BE2C (cell line): ENCODE results near the gene CAV1.

ENCODE experiments used
- DNase-seq: peaks from one replicate; pipeline ENCODE4 v3.0.0-alpha.2; 2020
- H3K27me3 ChIP-seq: fragments of 250-450 bp; sonication (Bioruptor Pico); 2 replicates; pipeline ENCODE4 v1.5.1; 2020; ENCODE audit warnings: mild to moderate bottlenecking
- H3K36me3 ChIP-seq: fragments of 250-450 bp; sonication (Bioruptor Pico); 2 replicates; pipeline ENCODE4 v1.5.1; 2020; ENCODE audit warnings: mild to moderate bottlenecking
- H3K4me1 ChIP-seq: fragments of 250-450 bp; sonication (Bioruptor Pico); 2 replicates; pipeline ENCODE4 v1.5.1; 2020
- H3K4me3 ChIP-seq: 2 replicates; pipeline ENCODE4 v1.5.1; 2011; ENCODE audit warnings: low read depth, low read length
- H3K9me3 ChIP-seq: fragments of 250-450 bp; sonication (Bioruptor Pico); 2 replicates; pipeline ENCODE4 v1.5.1; 2020
- TF ChIP-seq, protein P1 (sequence below): IDR thresholded peaks from 2 replicates; pipeline ENCODE4 v1.5.1; 2012; ENCODE audit warnings: mild to moderate bottlenecking, low read depth, low read length

CAV1 gene

DNA sequence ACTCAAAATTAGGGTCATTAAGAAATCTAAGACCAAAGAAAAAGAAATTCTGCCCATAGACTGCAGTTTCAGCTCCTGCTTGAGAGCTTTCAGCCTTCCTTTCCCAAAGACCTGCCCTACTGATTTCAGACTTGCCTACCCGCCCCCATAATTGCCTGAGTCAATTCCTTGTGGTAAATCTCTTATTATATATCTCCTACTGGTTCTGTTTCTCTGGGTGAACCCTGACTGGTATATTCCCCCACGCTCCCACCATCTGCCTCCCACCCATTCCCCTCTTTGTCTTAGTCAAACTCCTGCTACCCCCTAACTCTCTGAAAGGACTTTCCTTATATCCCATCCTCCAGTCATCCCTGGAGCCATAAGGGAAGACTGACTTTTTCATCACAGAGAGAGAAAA lies 82.5 kb downstream of the CAV1 start:
- Histone ChIP-seq H3K27me3 (no peaks in the 10 kb centered on the region), H3K36me3 (no peaks in the 10 kb centered on the region), H3K4me1 (no peaks in the 10 kb centered on the region), H3K9me3 (no peaks in the 10 kb centered on the region), H3K4me3 (no peak overlapping the region)
- DNase-seq: no peak
- TF ChIP-seq, protein P1, sequence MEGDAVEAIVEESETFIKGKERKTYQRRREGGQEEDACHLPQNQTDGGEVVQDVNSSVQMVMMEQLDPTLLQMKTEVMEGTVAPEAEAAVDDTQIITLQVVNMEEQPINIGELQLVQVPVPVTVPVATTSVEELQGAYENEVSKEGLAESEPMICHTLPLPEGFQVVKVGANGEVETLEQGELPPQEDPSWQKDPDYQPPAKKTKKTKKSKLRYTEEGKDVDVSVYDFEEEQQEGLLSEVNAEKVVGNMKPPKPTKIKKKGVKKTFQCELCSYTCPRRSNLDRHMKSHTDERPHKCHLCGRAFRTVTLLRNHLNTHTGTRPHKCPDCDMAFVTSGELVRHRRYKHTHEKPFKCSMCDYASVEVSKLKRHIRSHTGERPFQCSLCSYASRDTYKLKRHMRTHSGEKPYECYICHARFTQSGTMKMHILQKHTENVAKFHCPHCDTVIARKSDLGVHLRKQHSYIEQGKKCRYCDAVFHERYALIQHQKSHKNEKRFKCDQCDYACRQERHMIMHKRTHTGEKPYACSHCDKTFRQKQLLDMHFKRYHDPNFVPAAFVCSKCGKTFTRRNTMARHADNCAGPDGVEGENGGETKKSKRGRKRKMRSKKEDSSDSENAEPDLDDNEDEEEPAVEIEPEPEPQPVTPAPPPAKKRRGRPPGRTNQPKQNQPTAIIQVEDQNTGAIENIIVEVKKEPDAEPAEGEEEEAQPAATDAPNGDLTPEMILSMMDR: no peak

DNA sequence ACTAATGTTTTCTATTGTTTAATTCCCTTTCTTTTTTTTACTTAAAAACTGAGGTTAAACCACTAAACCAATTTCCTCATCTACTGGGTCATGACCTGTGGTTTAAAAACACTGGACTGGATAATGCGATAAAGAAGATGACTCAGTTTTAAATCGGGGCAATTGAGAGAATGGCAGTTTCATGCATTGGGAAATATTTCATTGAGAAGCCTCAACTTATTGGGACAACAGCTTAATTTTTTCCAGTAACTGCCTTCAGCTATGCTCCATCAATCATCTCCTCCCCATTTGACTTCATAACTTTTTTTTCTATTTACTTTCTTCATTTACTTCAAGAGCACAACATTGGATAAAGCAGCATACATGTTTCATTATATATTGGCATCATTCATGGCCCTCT lies 85.4 kb downstream of the CAV1 start:
- TF ChIP-seq, protein P1: no peak
- no peaks in the 10 kb centered on the region for H3K9me3 ChIP-seq
- H3K4me1 ChIP-seq: no peaks in the 10 kb centered on the region
- no peaks in the 10 kb centered on the region for H3K36me3 ChIP-seq
- peaks cover 10% of the 10 kb centered on the region for H3K27me3 ChIP-seq
- no peak for DNase-seq
- no peak overlapping the region for H3K4me3 ChIP-seq

DNA sequence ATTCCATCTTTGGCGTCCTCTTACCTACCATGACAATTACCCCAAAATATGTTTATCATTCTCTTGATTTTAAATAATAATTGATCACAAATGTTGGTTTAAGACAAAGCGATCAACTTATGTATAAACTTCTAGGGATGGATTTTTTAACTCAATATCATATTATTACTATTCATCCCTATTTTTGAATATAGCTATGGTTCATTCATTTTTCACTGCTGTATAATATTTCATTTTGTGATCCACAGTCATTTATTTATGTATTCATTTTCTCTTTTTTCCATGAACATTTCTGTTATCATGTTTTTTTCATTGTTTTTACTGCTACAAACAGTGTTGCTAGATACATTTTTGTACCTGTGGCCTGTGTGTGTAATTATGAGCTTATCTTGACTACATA lies 85.9 kb downstream of the CAV1 start:
- Histone ChIP-seq H3K4me3 (no peak overlapping the region), H3K4me1 (no peaks in the 10 kb centered on the region), H3K27me3 (peaks cover 10% of the 10 kb centered on the region), H3K36me3 (no peaks in the 10 kb centered on the region), H3K9me3 (no peaks in the 10 kb centered on the region)
- DNase-seq: no peak
- TF ChIP-seq, protein P1: no peak
